K562 (cell line): ENCODE measurements around the gene DGCR2.
A peak's percentile ranks its signal among the peaks of the same experiment; 100 is the strongest.

Experiments used
- CTCF ChIP-seq, 3 experiments: IDR thresholded peaks in 2 of 3; conservative IDR thresholded peaks in 1 of 3; 2 replicates each; pipeline ENCODE4 v1.5.1; 2011 to 2012; ENCODE audit warnings: low read length in 3 of 3, mild to moderate bottlenecking in 3 of 3, control low read depth in 2 of 3, improper control_type of control experiment in 1 of 3, inconsistent platforms in 1 of 3, low read depth in 1 of 3, mixed read lengths in 1 of 3, moderate library complexity in 1 of 3; ENCODE audit not compliant: insufficient read depth in 2 of 3
- CUX1 ChIP-seq: fragments of 200-800 bp; sonication (Bioruptor generic); IDR thresholded peaks from 2 replicates; pipeline ENCODE4 v1.6.1; 2016; ENCODE audit warnings: missing genetic modification characterization, missing compliant biosample characterization
- RAD21 ChIP-seq, 2 experiments: fragments of 250-450 bp in 1 of 2; fragments of 450-650 bp in 1 of 2; sonication (Bioruptor Pico) in 1 of 2; formaldehyde crosslinking in 1 of 2; IDR thresholded peaks in 1 of 2; conservative IDR thresholded peaks in 1 of 2; 2 replicates each; pipeline versions ENCODE4 v1.4.0 to v1.8.0; 2020 to 2022; ENCODE audit warnings: mild to moderate bottlenecking in 2 of 2, moderate library complexity in 1 of 2
- RERE ChIP-seq: sonication (generic); formaldehyde crosslinking; IDR thresholded peaks from 2 replicates; pipeline ENCODE4 v1.8.0; 2023; ENCODE audit warnings: missing genetic modification reagents, mild to moderate bottlenecking, borderline replicate concordance
- STAT6 ChIP-seq: sonication (generic); formaldehyde crosslinking; IDR thresholded peaks from 2 replicates; pipeline ENCODE4 v1.8.1; 2023; ENCODE audit warnings: mild to moderate bottlenecking, missing genetic modification reagents

GRCh38 chr22:19121631-19122142 is 525 bp downstream of the DGCR2 start:
- TF ChIP-seq STAT6 (CRISPR knock-in tag) (peak; percentile 95), RAD21 (CRISPR knock-in tag; conservative IDR thresholded peaks at IDR 0.05 in 1 of 2, IDR thresholded peaks at IDR 0.05 in 1 of 2) (peak in 1 of 2 experiments; percentile 47; a peak in 1 of 4 replicates), CTCF (IDR thresholded peaks at IDR 0.05 in 2 of 3, conservative IDR thresholded peaks at IDR 0.05 in 1 of 3; ENCODE audit: insufficient read depth in 2 of 3, low read depth in 1 of 3, low read length in 3 of 3) (no peak), RERE (CRISPR knock-in tag) (no peak), CUX1 (CRISPR knock-in tag) (no peak)
